GM12892 (cell line): Measurements from ENCODE around the gene IL27RA.

Experiments used
- POLR2A ChIP-seq: IDR thresholded peaks from 2 replicates; pipeline ENCODE4 v1.6.1; 2011; ENCODE audit warnings: low read depth, low read length, control low read depth
- POLR2AphosphoS5 ChIP-seq: IDR thresholded peaks from 2 replicates; pipeline ENCODE4 v1.6.1; 2011; ENCODE audit warnings: low read depth, low read length, control low read depth

- peak; percentile 58; the same call in 1 of the 2 replicates for TF ChIP-seq POLR2AphosphoS5
- TF ChIP-seq POLR2A: peak; percentile 46; the same call in 1 of the 2 replicates
Measured at GRCh38 chr19:14081797-14082674, 50.5 kb downstream of the IL27RA start.
